OCI-LY7 (cell line): ENCODE measurements around the gene PDIA2.

Experiments used
- EZH2phosphoT487 ChIP-seq: fragments of 200-600 bp; sonication (generic); IDR thresholded peaks from 2 replicates; pipeline ENCODE4 v1.6.1; 2018; ENCODE audit warnings: low read depth, borderline replicate concordance, mild to moderate bottlenecking, mixed run types, antibody characterized with exemption, low read length, moderate library complexity, mixed read lengths
- TF ChIP-seq, protein P1 (sequence below): fragments of 200-600 bp; sonication (generic); conservative IDR thresholded peaks from 2 replicates; pipeline ENCODE4 v1.5.1; 2014; ENCODE audit warnings: mild to moderate bottlenecking, antibody characterized with exemption, low read length, moderate library complexity, mixed read lengths

GRCh38 chr16:259226-259625 is 23.7 kb upstream of the PDIA2 start:
- TF ChIP-seq, protein P1, sequence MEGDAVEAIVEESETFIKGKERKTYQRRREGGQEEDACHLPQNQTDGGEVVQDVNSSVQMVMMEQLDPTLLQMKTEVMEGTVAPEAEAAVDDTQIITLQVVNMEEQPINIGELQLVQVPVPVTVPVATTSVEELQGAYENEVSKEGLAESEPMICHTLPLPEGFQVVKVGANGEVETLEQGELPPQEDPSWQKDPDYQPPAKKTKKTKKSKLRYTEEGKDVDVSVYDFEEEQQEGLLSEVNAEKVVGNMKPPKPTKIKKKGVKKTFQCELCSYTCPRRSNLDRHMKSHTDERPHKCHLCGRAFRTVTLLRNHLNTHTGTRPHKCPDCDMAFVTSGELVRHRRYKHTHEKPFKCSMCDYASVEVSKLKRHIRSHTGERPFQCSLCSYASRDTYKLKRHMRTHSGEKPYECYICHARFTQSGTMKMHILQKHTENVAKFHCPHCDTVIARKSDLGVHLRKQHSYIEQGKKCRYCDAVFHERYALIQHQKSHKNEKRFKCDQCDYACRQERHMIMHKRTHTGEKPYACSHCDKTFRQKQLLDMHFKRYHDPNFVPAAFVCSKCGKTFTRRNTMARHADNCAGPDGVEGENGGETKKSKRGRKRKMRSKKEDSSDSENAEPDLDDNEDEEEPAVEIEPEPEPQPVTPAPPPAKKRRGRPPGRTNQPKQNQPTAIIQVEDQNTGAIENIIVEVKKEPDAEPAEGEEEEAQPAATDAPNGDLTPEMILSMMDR, result no peak
- TF ChIP-seq EZH2phosphoT487, result no peak
